ENCODE results near the gene MAPK9.

DNA sequence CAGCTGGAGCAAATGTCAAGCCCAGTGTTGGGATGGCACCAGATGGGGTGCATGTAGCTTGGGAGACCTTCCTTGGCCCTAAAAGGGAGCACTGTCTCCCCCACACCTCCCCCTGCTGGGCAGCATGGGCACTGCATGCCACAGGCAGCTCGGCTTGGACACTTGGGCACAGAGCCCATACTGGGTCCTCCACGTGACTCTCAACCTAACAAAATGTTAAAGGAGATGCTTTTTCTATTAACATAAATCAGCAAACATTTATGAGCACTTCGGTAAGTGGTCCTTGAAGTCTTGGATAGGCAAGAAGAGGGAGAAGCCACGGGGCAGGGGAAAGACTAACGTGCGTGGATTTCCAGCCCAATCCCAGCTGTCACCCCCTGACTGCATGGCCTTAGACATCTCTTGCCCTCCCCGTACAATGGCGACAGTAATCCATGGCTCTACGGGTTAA lies 23.9 kb upstream of the MAPK9 start:
- TF ChIP-seq, protein P1, sequence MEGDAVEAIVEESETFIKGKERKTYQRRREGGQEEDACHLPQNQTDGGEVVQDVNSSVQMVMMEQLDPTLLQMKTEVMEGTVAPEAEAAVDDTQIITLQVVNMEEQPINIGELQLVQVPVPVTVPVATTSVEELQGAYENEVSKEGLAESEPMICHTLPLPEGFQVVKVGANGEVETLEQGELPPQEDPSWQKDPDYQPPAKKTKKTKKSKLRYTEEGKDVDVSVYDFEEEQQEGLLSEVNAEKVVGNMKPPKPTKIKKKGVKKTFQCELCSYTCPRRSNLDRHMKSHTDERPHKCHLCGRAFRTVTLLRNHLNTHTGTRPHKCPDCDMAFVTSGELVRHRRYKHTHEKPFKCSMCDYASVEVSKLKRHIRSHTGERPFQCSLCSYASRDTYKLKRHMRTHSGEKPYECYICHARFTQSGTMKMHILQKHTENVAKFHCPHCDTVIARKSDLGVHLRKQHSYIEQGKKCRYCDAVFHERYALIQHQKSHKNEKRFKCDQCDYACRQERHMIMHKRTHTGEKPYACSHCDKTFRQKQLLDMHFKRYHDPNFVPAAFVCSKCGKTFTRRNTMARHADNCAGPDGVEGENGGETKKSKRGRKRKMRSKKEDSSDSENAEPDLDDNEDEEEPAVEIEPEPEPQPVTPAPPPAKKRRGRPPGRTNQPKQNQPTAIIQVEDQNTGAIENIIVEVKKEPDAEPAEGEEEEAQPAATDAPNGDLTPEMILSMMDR (conservative IDR thresholded peaks at IDR 0.05), result peak; percentile 98
- no peak for TF ChIP-seq EZH2 (IDR thresholded peaks at IDR 0.05; ENCODE audit: low read depth)
